Measurements from ENCODE around the gene SQOR.
"Not testable (repeated sequence)": the region's sequence is repeated elsewhere in the genome, so short reads cannot be mapped to it uniquely, and the experiment has no call there.

Gene SQOR

DNA sequence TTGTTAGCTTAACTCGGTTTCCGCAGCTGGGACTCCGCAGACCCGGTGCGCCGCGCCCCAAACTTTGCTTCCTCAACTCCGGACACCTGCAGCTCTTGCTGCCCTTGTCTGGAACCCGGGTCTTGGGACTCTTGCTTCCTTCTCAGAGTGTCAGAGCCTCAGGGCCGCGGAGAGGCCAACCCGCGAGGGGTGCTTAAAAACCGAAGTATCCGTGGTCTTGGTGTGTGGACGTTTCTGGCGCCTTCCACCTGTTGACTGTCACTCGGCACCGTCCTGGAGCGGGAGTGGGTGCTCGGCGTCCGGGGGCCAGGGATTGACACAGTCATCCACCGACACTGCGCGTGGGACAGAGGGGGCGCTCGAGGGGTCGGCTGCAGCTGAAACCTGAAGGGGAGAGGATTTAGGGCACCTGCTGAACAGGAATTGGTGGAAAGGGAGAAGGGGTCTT is 386 bp downstream of the SQOR start:
- DNase-seq = peak; percentile 67

DNA sequence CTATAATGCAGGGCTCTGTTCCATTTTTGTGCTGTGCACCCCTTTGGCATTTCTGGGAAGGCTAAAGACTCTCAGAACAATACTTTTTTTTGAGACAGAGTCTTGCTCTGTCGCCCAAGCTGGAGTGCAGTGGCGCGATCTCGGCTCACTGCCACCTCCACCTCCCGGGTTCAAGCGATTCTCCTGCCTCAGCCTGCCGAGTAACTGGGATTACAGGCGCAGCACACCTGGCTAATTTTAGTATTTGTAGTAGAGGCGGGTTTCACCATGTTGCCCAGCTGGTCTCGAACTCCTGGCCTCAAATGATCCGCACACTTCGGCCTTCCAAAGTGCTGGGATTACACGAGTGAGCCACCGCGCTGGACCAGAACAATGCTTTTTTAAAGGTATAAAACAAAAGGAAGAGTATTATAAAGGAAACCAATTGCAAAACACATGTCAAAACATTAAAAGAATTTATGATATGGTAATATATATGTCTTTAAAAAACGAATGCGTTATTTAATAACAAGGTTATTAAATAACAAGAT is 999 bp downstream of the SQOR start:
- no peak for DNase-seq

DNA sequence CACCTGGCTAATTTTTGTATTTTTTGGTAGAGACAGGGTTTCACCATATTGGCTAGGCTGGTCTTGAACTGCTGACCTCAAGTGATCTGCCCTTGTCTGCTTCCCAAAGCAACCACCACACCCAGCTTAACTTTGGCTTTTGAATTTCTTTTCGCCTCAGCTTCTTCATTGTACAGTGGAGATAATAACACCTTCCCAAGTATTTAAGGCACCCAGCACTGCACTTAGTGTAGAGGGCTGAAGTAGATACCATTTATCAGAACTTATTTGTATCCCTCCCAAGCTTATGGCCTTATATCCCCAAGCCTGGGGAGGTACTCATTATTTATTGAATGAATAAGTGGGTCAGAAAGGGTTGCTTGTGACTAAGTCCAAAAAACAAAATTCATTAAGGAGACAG is 2.3 kb downstream of the SQOR start:
- no peak for DNase-seq

DNA sequence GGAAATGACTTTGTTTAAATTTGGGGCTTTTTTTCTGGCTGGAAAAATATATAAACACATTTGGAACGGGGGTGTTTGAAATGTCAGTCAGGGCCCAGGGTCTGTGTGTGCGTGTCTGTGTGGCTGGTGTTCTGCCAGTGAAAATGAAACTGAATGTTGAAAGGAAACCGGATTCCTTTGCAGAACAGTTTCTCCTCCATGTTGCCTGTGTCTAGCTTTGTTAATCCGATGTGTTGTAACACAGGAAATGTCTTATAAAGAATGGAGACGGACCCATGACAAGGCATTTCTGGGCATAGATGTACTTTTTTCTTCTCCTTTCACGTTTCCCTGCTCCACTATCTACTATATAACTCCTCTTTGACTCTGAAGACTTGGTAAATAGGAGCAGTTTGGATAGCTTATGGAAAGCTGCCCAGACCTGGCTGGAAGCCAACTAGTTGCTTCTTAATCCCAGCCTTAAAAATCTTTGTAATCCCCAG is 2.8 kb downstream of the SQOR start:
- peak; percentile 56 for DNase-seq

DNA sequence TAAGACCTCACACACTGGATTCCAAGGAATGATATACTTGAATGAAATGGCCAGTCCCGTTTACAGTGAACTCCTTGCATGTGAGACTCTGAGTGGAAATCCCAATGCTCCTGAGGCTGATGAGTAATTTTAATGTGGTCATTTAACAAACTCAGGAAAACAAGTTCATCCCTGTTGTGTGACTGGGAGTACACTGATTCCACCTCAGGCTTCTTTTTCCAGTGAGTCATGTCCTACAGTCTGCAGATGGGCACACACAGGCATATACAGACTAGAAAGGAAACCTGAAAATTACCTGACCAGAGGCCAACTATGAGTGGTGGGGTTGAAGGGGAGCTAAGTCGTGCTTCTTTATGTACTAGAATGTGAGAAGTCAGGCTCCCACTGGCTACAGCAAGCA is 5.8 kb downstream of the SQOR start:
- no peak for DNase-seq

DNA sequence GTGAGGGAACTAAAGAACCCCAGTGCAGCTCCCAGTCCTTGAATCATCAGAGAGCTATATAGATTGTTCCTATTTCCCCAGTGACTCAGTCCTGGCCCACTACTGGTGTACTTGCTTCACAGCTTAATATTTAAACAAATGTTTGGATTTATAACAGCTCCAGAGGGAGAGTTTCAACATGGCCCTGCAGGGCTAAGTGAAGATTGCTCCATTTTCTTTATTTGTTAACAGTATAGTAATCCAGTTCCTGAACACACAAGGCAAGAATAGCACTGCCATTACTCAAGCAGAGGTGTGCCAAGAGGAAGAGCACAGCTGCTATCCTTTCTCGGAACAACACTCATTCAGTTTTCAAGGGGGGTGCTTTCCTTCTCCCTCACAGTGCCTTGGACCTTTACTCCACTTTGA is 6.5 kb downstream of the SQOR start:
- DNase-seq = no peak

DNA sequence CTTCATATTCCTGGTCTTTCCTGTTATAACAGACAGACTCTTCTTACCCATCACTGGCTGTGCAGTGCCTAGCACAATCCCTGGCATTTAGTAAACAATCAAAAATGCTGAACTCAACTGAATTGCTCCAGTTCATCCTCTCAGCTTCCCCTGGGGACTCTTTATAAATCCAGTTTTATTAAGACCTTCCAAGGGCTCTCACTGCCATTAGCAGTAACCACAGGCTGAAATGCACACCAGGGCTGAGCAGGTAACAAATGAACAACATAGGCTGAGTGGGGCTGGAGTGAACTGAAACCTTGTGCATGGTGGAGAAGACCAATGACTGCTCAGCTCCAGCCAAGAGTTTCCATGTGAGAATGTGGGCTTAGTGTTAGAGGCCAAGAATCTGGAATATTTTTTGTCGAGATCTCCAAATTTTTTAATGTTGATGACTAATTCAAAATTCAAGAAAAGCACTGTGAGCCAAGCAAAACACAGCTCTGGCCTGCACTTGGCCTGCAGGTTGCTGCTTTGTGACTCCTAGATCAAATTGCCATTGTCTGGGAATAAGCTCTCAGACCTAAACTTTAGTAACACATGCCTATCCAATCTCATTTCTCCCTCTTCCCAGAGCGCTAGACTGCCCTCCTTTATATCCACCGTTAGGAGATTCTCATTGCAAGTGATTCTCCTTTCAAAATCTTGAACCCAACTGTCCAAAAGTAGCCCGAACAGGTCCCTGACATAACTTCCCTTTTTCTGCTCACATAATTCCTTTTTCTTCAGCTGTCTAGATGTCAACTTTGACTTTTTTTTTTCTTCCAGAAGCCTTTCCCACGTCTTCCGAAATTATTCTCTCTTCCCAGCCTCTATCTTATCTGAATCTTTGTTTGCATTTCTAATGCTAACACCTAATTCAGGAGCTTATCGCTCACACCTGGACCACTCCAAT is 7.4 kb downstream of the SQOR start:
- DNase-seq = no peak

DNA sequence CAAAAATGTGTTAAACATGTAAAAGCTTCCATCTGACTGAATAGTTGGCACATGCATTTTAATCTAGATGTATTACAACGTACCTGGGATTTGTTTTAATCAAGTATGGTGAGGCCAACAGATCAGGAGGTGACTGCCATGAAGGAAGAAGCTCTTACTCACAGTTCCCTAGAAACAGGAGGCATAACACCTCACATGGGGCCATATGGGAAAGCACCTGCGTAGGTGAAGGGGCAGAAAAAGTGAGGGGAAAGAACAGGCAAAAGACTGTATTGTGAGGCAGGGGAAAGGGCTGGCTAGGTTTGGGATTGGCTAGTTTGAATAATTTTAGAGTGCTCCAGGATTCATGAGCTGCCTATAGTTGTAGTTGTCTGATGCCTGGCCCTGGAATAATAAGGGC is 9.6 kb downstream of the SQOR start:
- DNase-seq = no peak

DNA sequence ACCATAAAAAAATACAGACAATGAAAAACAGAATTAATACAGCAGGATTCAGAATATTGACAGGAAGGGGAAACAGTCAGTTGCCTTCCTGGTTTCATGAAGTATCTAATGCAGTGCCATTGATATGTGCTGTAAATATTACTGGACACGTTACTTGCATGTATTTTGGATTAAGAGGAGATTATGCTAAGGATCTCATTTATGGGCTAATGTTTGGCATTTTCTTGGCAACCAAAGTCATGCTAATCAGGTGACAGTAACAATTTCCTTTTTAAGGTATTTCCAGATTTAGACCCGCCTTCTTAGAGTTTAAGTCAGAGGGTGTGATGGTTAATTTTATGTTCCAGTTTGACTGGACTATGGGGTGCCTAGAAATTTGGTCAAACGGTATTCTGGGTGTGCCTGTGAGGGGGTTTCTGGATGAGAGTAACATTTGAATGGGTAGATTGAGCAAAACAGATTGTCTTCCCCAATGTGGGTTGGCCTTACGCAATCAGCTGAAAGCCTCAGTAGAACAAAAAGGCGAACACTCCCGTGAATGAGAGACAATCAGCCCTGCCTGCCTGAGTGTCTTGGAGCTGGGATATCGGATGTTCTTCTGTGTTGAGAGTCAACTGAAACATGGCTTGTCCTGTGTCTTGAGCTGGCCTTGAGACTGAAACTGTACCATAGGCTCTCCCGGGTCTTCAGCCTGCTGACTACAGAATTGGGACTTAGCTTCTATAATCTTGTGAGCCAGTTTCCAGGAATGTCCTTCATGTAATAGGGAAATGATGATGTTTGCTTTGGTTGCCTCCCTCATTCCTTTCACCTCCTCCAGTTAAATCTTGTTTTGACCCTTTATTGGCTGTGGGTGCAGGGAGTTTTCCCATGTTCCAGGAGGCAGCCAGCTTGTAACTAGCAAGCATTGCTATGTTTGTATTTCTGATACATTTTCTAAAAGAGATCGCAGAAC is 10.5 kb downstream of the SQOR start:
- DNase-seq = no peak

DNA sequence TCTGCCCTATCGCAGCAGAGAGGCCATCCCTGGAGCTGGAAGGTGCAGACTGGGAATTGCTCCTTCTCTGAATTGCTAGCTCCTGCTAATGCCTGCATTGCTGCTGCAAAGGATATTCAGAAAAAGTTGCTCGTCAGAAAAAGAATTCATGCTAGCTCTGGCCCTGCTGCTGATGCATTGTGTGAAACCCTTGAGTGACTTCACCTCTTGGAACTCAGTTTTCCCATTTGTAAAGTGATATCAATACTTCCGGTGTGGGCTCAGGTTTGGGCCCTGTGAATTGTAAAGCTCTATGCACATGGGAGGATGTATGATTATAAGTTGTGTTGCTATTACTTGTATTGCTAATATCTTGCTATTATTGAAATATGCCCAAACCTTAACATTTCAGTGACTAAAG is 11.4 kb downstream of the SQOR start:
- DNase-seq = no peak

DNA sequence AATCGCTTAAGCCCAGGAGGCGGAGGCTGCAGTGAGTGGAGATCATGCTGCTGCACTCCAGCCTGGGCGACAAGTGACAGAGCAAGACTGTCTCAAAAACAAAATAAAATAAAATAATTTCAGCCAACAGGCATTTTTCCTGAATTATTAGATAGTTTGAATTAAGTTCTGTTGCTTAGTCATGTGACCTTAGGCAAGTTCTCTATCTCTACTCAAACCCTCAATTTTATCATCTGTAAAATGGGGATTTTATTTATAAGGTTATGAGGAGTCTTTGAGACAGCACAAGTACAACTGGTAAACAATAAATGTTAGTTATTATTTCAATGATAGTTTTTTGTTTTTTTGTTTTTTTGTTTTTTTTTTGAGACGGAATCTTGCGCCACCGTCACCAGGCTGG is 13.0 kb downstream of the SQOR start:
- DNase-seq = no peak

DNA sequence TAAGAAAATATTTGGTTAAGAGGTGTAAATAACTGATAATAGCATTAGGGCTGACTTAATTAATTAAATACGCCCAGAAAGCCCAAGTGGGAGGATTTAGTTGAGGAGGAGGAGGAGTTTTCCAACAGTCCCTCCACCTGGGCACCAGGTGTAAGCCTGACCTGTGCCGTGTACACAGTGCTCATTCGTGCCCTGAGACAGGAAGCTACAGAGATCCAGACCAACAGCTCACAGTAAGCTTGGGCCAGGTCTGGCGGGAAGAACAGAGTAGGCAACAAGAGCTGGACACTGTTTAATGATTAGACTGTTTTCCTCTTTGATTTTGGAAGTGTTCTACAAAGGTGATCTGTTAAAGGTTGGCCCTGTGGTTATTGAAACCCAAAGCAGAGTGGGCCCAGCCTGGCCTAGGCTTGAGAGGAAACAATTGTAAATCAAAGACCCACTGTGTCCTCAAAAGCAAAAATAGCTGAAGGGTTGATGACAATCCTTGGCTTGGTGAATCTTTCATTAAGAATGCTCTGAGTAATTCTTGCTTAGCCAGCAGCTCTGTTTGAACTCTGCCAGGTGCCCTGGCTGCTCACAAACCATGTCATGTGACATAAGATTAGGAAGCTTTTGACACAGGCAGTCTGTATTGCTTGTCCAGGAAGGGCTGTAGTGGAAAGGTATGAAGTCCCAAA is 13.8 kb downstream of the SQOR start:
- DNase-seq = no peak

DNA sequence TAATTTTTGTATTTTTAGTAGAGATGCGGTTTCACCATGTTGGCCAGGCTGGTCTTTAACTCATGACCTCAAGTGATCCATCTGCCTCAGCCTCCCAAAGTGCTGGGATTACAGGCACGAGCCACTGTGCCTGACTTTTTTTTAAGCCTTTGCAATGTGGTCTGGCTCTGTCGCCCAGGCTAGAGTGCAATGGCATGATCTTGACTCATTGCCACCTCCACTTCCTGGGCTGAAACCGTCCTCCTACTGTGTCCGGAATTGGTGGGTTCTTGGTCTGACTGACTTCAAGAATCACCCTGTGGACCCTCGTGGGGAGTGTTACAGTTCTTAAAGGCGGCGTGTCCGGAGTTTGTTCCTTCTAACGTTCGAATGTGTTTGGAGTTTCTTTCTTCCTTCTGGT is 15.2 kb downstream of the SQOR start:
- not testable (repeated sequence) for DNase-seq

DNA sequence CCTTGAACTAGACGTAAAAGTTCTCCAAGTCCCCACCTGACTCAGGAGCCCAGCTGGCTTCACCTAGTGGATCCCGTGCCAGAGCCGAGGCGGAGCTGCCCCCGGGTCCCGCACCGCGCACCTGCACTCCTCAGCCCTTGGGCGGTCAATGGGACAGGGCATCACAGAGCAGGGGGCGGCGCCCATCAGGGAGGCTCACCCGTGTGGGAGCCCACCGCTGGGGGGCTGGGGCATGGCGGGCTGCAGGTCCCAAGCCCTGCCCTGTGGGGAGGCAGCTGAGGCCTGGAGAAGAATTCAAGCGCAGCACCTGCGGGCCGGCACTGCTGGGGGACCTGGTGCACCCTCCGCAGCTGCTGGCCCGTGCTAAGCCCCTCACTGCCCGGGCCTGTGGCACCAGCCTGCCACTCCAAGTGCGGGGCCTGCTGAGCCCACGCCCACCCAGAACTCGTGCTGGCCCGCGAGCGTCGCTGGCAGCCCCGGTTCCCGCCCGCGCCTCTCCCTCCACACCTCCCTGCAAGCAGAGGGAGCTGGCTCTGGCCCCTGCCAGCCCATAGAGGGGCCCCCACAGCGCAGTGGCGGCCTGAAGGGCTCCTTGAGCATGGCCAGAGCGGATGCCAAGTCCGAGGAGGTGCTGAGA is 16.2 kb downstream of the SQOR start:
- no peak for DNase-seq

DNA sequence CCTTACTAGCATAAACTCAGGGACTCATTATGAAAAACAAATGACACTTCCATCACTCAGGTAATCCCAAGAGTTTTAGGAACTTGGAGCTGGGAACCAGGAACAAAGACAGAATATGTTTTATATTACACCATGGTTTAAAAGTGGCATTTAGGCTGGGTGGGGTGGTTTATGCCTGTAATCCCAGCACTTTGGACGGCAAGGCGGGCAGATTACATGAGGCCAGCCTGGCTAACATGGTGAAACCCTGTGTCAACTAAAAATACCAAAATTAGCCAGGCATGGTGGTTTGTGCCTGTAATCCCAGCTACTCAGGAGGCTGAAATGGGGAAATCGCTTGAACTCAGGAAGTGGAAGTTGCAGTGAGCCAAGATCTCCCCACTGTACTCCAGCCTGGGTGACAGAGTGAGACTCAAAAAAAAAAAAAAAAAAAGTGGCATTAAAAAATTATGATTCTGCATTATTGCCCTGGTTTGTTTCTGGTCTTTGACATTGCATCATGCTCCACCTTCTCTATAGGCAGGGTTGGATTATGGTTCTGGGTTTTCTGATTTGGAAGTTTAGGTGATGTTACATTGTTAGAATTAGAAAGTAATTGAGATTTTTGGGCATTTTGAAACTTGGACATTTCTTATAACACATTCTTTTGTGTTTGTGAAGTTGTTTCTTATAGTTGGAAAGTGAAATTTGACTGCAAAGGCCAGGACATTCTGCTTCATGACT is 19.0 kb downstream of the SQOR start:
- DNase-seq = no peak

DNA sequence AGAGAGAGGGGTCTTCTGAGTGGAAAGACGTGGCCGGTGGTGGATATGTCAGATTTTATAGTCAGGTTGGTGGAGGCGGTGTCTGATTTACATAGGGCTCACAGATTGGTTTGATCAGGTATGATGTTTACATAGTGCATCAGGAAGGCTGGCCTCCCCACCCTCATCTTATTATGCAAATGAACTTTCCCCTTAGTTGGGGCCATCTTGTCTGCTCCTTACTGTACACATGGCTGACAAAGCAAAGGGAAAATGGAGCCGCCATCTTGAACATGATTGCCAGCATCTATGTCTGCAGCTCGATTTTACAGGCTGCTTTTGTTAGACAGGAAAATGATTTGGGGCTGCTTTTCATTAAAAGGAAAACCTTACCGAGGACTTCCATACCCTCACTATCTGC is 19.9 kb downstream of the SQOR start:
- no peak for DNase-seq

DNA sequence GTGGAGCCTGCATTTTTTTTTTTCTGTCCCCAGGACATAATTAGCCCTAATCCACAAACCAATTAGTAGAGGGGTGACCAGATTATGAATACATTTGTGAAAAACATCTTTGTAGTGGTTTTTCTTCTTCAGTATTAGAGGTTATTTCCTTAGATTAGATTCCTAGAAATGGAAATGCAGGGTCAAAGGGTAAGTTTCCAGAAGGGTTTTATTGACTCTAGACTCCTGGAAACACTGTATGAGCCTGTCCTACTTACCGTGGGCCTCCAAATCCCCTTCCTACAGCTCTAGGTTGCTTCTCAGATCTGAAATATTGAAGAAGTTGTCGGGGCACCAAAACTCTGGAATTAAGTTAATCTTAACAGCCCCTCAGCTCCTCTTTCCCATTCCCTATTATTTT is 22.4 kb downstream of the SQOR start:
- DNase-seq = no peak

DNA sequence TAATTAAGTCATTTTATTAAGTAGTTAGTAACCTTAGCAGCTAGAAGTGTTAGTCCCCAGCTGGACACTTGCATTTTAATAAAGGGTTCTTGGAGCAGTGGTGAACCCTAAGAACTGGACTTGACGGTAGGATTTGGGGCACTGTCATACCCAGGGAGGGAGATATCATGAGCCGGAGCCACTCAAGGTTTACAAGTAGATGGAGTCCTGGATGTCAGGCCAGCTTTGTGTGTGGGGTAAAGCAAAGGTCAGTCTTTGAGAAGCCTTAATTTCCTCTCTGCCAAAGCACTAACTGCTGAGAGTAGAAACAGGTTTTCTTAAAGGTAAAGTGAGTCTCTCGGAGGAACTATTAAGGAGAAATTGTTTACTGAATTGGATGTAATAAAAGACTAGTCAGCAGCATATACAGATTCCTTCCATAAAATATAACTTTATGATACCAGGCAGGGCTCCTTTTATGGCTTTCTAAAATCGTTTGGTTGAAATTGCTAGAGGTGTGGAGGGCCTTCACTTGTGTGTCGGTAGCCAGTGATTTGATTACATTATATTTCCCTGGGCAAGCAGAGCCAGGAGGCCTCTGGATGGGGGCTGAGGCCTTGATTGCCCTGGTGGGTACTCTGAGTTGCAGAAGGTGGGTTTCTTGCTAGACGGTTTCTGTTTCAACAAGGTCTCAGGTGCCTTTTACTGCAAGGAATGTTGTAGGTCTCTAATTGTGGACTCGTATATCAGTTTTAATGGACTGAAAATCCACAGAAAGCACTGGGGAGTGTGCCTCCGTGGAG is 23.1 kb downstream of the SQOR start:
- no peak for DNase-seq

DNA sequence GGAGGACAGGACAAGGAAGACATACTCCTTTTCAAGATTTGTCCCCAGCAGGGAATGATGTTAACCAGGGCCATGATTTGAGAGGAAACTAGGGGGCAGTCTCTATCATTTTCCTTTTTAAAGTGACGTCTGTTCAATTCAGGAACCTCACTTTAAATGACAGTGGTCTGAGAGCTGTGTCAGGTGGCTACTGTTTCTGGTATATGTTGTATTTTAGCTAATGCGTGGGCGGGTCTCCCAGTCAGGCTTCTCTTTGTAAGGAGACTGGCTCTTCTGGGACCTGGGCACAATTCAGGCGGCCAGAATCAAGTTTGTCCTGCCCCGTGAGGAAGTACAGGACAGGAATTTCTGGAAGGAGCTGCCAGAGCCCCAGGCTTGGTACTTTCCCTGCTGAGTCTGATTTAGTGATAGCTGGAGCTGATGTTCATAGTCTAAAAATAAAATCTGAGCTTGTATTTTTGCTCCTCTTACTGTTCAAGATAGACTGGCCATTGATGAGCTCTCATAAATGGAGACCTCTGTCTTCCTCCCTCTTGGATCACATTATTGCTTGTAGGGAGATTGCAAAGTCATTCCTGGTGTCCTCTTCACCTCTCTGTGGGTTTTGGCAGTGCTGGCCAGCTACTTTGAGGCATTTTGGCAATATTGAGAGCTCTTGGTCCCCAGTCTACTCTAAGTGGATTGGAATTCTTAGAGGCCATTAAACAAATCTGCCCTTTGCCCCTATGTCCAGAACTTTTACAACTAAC is 25.6 kb downstream of the SQOR start:
- DNase-seq = no peak

DNA sequence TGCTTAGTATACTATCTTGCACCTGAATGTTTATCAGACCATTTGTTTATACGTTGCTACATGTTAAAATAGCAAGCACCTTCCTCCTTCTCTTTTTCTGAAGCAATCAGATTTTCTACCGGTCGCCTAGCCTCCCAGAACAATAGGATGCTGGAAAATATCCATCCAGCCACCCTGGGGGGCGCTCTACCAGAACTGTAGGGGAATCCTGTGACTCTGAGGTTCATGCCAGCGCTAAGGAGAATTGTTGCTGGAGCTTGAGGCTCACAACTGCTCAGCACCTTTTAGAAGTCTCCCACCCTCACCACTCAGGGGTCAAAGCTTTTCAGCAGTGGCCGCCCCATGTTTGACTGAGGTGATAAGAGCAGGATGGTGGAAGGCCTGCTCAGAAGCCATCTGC is 27.5 kb downstream of the SQOR start:
- DNase-seq = no peak
